Endothelial cell of umbilical vein (primary cell): Measurements from ENCODE around the gene TGM6. TPM values are rescaled to one million over a fixed set of nuclear protein-coding genes. Genes with fewer than 3 reads are reported as not detected.

Experiments used
- BruUV-seq: library from RNA; stranded (reverse); fragments of 400-500 nt; replicated peaks from 2 replicates; lab custom pipeline; 2021; lab: Mats Ljungman, UMichigan
- CTCF ChIA-PET: fragments of 300-600, 350-600 bp; sonication (Branson Sonifier 250); formaldehyde crosslinking; loops from one replicate; lab custom pipeline; 2021; ENCODE audit warnings: antibody characterized with exemption, inconsistent platforms; lab: Charles Lee
- POLR2A ChIA-PET: fragments of 300-600, 350-600 bp; sonication (Branson Sonifier 250); formaldehyde crosslinking; loops from one replicate; lab custom pipeline; 2021; ENCODE audit warnings: antibody characterized with exemption, inconsistent platforms; lab: Charles Lee
- DNase-seq: peaks from one replicate; pipeline ENCODE4 v3.0.0-alpha.2; 2011; ENCODE audit warnings: low read depth, low spot score
- FAIRE-seq: peaks from 2 replicates; lab custom pipeline; 2011; peaks lifted over from hg19 to GRCh38; lab: Jason Lieb, UNC
- H2AFZ ChIP-seq: 2 replicates; pipeline ENCODE4 v1.6.0; 2012; ENCODE audit warnings: low read depth, low read length, control low read depth, inconsistent platforms
- H3K27ac ChIP-seq: 2 replicates; pipeline ENCODE4 v1.5.1; 2011; ENCODE audit warnings: low read depth, mild to moderate bottlenecking, control low read depth, low read length, moderate library complexity; ENCODE audit not compliant: insufficient read depth
- H3K27me3 ChIP-seq, 2 experiments: 2 replicates each; pipeline versions ENCODE4 v1.6.0 to v1.6.1; 2011; ENCODE audit warnings: low read length in 2 of 2, mixed read lengths in 1 of 2; ENCODE audit not compliant: control insufficient read depth in 2 of 2, insufficient read depth in 2 of 2
- H3K36me3 ChIP-seq, 2 experiments: 2 replicates in 1 of 2; 3 replicates in 1 of 2; pipeline ENCODE4 v1.5.1; 2011; ENCODE audit warnings: low read length in 2 of 2, mild to moderate bottlenecking in 1 of 2, moderate library complexity in 1 of 2; ENCODE audit not compliant: control insufficient read depth in 2 of 2, insufficient read depth in 2 of 2; ENCODE audit errors: extremely low read depth in 1 of 2
- H3K4me1 ChIP-seq: 3 replicates; pipeline ENCODE4 v1.5.1; 2011; ENCODE audit warnings: mild to moderate bottlenecking, low read length; ENCODE audit not compliant: control insufficient read depth, insufficient read depth; ENCODE audit errors: extremely low read depth
- H3K4me2 ChIP-seq: 2 replicates; pipeline ENCODE4 v1.6.1; 2011; ENCODE audit warnings: low read length, control low read depth, mixed read lengths; ENCODE audit not compliant: insufficient read depth
- H3K4me3 ChIP-seq, 3 experiments: fragments of 200-600 bp in 1 of 3; sonication (generic), shearing (Covaris generic) in 1 of 3; replicated peaks in 1 of 3; 2 replicates each; pipeline ENCODE4 v1.5.1; 2011 to 2016; ENCODE audit warnings: control low read depth in 3 of 3, low read length in 3 of 3, mild to moderate bottlenecking in 2 of 3, inconsistent platforms in 1 of 3, low read depth in 1 of 3, moderate library complexity in 1 of 3; ENCODE audit not compliant: insufficient read depth in 1 of 3
- H3K79me2 ChIP-seq: 2 replicates; pipeline ENCODE4 v1.6.0; 2012; ENCODE audit warnings: low read length, inconsistent platforms; ENCODE audit not compliant: control insufficient read depth, insufficient read depth
- H3K9ac ChIP-seq: replicated peaks from 2 replicates; pipeline ENCODE3; 2011; ENCODE audit warnings: low read length, control low read depth; ENCODE audit not compliant: insufficient read depth; ENCODE audit errors: extremely low read depth
- H3K9me1 ChIP-seq: replicated peaks from 3 replicates; pipeline ENCODE4 v1.6.0; 2011; ENCODE audit warnings: mild to moderate bottlenecking, low read length; ENCODE audit not compliant: control insufficient read depth, insufficient read depth; ENCODE audit errors: extremely low read depth
- H3K9me3 ChIP-seq: replicated peaks from 2 replicates; pipeline ENCODE4 v1.5.1; 2012; ENCODE audit warnings: low read length, inconsistent platforms; ENCODE audit not compliant: control insufficient read depth, insufficient read depth
- H4K20me1 ChIP-seq: replicated peaks from 2 replicates; pipeline ENCODE3; 2011; ENCODE audit warnings: mild to moderate bottlenecking, low read length; ENCODE audit not compliant: control insufficient read depth, insufficient read depth; ENCODE audit errors: extremely low read depth
- CTCF ChIP-seq, 2 donors: IDR thresholded peaks; 1 replicate in 1 of 2; 2 replicates in 1 of 2; pipeline ENCODE4 v1.5.1; 2011; ENCODE audit warnings: low read length in 2 of 2, mild to moderate bottlenecking in 2 of 2, moderate library complexity in 2 of 2, control low read depth in 1 of 2, inconsistent platforms in 1 of 2, low read depth in 1 of 2; ENCODE audit not compliant: insufficient read depth in 1 of 2; ENCODE audit errors: extremely low read depth in 1 of 2
- EZH2 ChIP-seq: IDR thresholded peaks from 2 replicates; pipeline ENCODE4 v1.6.1; 2012; ENCODE audit warnings: borderline replicate concordance, low read depth, mild to moderate bottlenecking, moderate library complexity, low read length, inconsistent platforms; ENCODE audit not compliant: severe bottlenecking
- FOS ChIP-seq: IDR thresholded peaks from 2 replicates; pipeline ENCODE4 v1.6.1; 2011; ENCODE audit warnings: mild to moderate bottlenecking, low read length, moderate library complexity, borderline replicate concordance; ENCODE audit not compliant: insufficient read depth
- GATA2 ChIP-seq: IDR thresholded peaks from 2 replicates; pipeline ENCODE4 v1.7.0; 2011; ENCODE audit warnings: low read depth, mild to moderate bottlenecking, moderate library complexity, mixed read lengths, low read length; ENCODE audit not compliant: insufficient read length, insufficient read depth
- JUN ChIP-seq: IDR thresholded peaks from 2 replicates; pipeline ENCODE4 v1.6.1; 2011; ENCODE audit warnings: borderline replicate concordance, low read depth; ENCODE audit not compliant: insufficient read length, insufficient read depth
- MAX ChIP-seq: IDR thresholded peaks from 2 replicates; pipeline ENCODE4 v1.6.1; 2011; ENCODE audit not compliant: insufficient read depth, insufficient read length
- MYC ChIP-seq: IDR thresholded peaks from one replicate; pipeline ENCODE4 v1.6.1; 2011; ENCODE audit warnings: mild to moderate bottlenecking, low read depth, low read length
- POLR2AphosphoS5 ChIP-seq: IDR thresholded peaks from 2 replicates; pipeline ENCODE4 v1.6.1; 2012; ENCODE audit warnings: low read depth, mild to moderate bottlenecking, control low read depth, low read length, moderate library complexity; ENCODE audit not compliant: insufficient read depth
- dilution Hi-C: fragments of 300-500 bp; cut with MboI; formaldehyde crosslinking; loops from one replicate; pipeline ENCODE4 v1.15.0; 2019; ENCODE audit warnings: low sequenced_read_pairs; ENCODE audit not compliant: extremely low pct_ligation_motif_present
- intact Hi-C: fragments of 100-400 bp; cut with micrococcal nuclease; formaldehyde crosslinking; loops from one replicate; pipeline ENCODE4 v1.10.0; 2022
- polyA plus RNA-seq, 4 experiments: library from polyadenylated mRNA; depleted of rRNA in 3 of 4; stranded (reverse) in 3 of 4; unstranded in 1 of 4; fragments of >200 nt; gene quantifications; 2 replicates each; pipeline versions ENCODE4 v1.2.1 to v1.2.3, GENCODE V29; 2011 to 2012; ENCODE audit warnings: missing spikeins in 1 of 4
- total RNA-seq: library from RNA; stranded (reverse); gene quantifications from 2 replicates; pipeline ENCODE4 v1.2.3, GENCODE V29; 2021

The TGM6 gene
- total and polyA plus RNA-seq, 2 donors (not counting 3 experiments of a cell fraction or from before 2014, with no cell fraction given), result not detected

GRCh38 chr20:2363187-2363586, 17.5 kb upstream of the TGM6 start:
- TF ChIP-seq MYC (no peak), JUN (no peak), EZH2 (no peak), CTCF (IDR thresholded peaks at IDR 0.05; ENCODE audit: extremely low read depth in 1 of 2, insufficient read depth in 1 of 2, low read depth in 1 of 2, low read length in 2 of 2) (no peak), GATA2 (no peak), MAX (no peak), FOS (no peak), POLR2AphosphoS5 (no peak)
- Histone ChIP-seq H4K20me1 (no peaks in the 10 kb centered on the region), H3K79me2 (no peaks in the 10 kb centered on the region), H3K36me3 (no peaks in the 10 kb centered on the region), H3K27me3 (peaks cover 4 to 7% of the 10 kb centered on the region in 2 experiments), H3K4me1 (no peaks in the 10 kb centered on the region), H3K9me1 (no peaks in the 10 kb centered on the region), H3K9me3 (no peaks in the 10 kb centered on the region), H2AFZ (no peak overlapping the region), H3K27ac (no peak overlapping the region), H3K9ac (no peak overlapping the region), H3K4me2 (no peak overlapping the region), H3K4me3 (no peak overlapping the region)
- dilution Hi-C loops, result no loop called here
- intact Hi-C loops, result no loop called here
- no peak for FAIRE-seq
- no peak for DNase-seq
- ChIA-PET CTCF (interaction anchor here (0.6 to 2.2 kb wide), 5 partner anchors 12 to 371 kb away, joined by 4 to 5 read pairs (median 5); no protein-coding TSS in a partner anchor), POLR2A (no interaction called here)
- no TSS peak for BruUV-seq
